ENCODE results near the gene EVC2. TPM values are rescaled to one million over a fixed set of nuclear protein-coding genes. Genes with fewer than 3 reads are reported as not detected.

Gene EVC2
- polyA plus RNA-seq, 3 donors: 0.04 to 0.12 (median 0.08) TPM

- no peaks in the 10 kb centered on the region for H3K4me1 ChIP-seq (ENCODE audit: control insufficient read depth in 1 of 2, insufficient read depth in 2 of 2, low read length in 2 of 2)
- no peaks in the 10 kb centered on the region for H3K9me3 ChIP-seq (replicated peaks in 1 of 2; ENCODE audit: control insufficient read depth in 1 of 2, insufficient read depth in 1 of 2, low read length in 2 of 2)
- H3K4me3 ChIP-seq (replicated peaks in 1 of 3; ENCODE audit: low read depth in 2 of 3, low read length in 3 of 3): no peak overlapping the region
- TF ChIP-seq CTCF (IDR thresholded peaks at IDR 0.05): no peak
- H3K9me3 Mint-ChIP-seq: peaks cover 0 to 2% (median 0%) of the 10 kb centered on the region in 7 donors
- H3K36me3 Mint-ChIP-seq: no peaks in the 10 kb centered on the region
- H3K27ac Mint-ChIP-seq: no peak overlapping the region
- H3K27me3 Mint-ChIP-seq (ENCODE audit: low read depth in 3 of 3): peaks cover 0 to 4% (median 2%) of the 10 kb centered on the region in 3 donors
- no peak overlapping the region for H3K27ac ChIP-seq (ENCODE audit: low read depth in 1 of 2, low read length in 2 of 2)
- H3K9ac ChIP-seq (ENCODE audit: insufficient read depth, low read length, poor library complexity, severe bottlenecking): no peak overlapping the region
- no peaks in the 10 kb centered on the region for H3K36me3 ChIP-seq (replicated peaks in 1 of 2; ENCODE audit: control insufficient read depth in 1 of 2, insufficient read depth in 2 of 2, low read length in 2 of 2)
- no peaks in the 10 kb centered on the region for H3K27me3 ChIP-seq (ENCODE audit: control insufficient read depth in 2 of 2, insufficient read depth in 2 of 2, low read length in 2 of 2)
- no peak overlapping the region for H2AFZ ChIP-seq (ENCODE audit: insufficient read depth, low read depth, low read length, poor library complexity, severe bottlenecking)
- H3K4me3 Mint-ChIP-seq: no peak overlapping the region
- H3K4me2 ChIP-seq (replicated peaks; ENCODE audit: extremely low read depth, low read length, poor library complexity, severe bottlenecking): no peak overlapping the region
- WGBS (ENCODE audit: insufficient coverage): 85% methylated on average over 1 of the region's 1 CpG
- intact Hi-C loops (cut with micrococcal nuclease): no loop called here
- H3K79me2 ChIP-seq (ENCODE audit: insufficient read depth, low read length): no peaks in the 10 kb centered on the region
- DNase-seq: no peak
- no peaks in the 10 kb centered on the region for H3K4me1 Mint-ChIP-seq
- H4K20me1 ChIP-seq (ENCODE audit: insufficient read depth, low read length): no peaks in the 10 kb centered on the region
These were observed 48.2 kb downstream of the EVC2 start for GRCh38 chr4:5660185-5660584.

DNA sequence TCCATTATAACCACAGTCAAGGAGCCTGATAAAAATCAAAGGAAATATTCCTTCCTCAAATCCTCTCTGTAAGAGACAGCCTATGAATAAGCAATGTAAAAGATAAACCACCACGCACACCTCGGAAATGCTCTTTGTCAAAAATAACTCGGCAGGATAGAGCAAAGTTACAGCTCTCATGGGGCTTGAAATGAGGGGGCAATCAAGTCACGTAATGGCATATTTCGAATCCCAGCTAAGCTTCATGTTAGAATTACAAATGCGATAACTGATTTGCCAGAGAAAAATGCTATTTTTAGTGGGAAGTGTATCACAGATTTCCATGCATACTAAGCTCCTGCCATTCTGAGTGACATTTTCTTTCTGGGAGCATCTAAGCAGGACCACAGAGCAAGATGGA, 49.4 kb downstream of the EVC2 start:
- Histone ChIP-seq H4K20me1 (ENCODE audit: insufficient read depth, low read length) (no peaks in the 10 kb centered on the region), H3K27me3 (ENCODE audit: control insufficient read depth in 2 of 2, insufficient read depth in 2 of 2, low read length in 2 of 2) (no peaks in the 10 kb centered on the region), H3K9me3 (replicated peaks in 1 of 2; ENCODE audit: control insufficient read depth in 1 of 2, insufficient read depth in 1 of 2, low read length in 2 of 2) (no peaks in the 10 kb centered on the region), H3K27ac (ENCODE audit: low read depth in 1 of 2, low read length in 2 of 2) (no peak overlapping the region), H3K79me2 (ENCODE audit: insufficient read depth, low read length) (no peaks in the 10 kb centered on the region), H2AFZ (ENCODE audit: insufficient read depth, low read depth, low read length, poor library complexity, severe bottlenecking) (no peak overlapping the region), H3K4me1 (ENCODE audit: control insufficient read depth in 1 of 2, insufficient read depth in 2 of 2, low read length in 2 of 2) (no peaks in the 10 kb centered on the region), H3K4me2 (replicated peaks; ENCODE audit: extremely low read depth, low read length, poor library complexity, severe bottlenecking) (no peak overlapping the region), H3K4me3 (replicated peaks in 1 of 3; ENCODE audit: low read depth in 2 of 3, low read length in 3 of 3) (no peak overlapping the region), H3K9ac (ENCODE audit: insufficient read depth, low read length, poor library complexity, severe bottlenecking) (no peak overlapping the region), H3K36me3 (replicated peaks in 1 of 2; ENCODE audit: control insufficient read depth in 1 of 2, insufficient read depth in 2 of 2, low read length in 2 of 2) (no peaks in the 10 kb centered on the region)
- no peak overlapping the region for H3K4me3 Mint-ChIP-seq
- H3K9me3 Mint-ChIP-seq: peaks cover 0 to 2% (median 0%) of the 10 kb centered on the region in 7 donors
- H3K27ac Mint-ChIP-seq: no peak overlapping the region
- H3K27me3 Mint-ChIP-seq (ENCODE audit: low read depth in 3 of 3): peaks cover 0 to 4% (median 2%) of the 10 kb centered on the region in 3 donors
- no peak for TF ChIP-seq CTCF (IDR thresholded peaks at IDR 0.05)
- no peaks in the 10 kb centered on the region for H3K36me3 Mint-ChIP-seq
- no peak for DNase-seq
- H3K4me1 Mint-ChIP-seq: no peaks in the 10 kb centered on the region
- WGBS (ENCODE audit: insufficient coverage): 96% methylated on average over 6 of the region's 6 CpGs
- intact Hi-C loops (cut with micrococcal nuclease): no loop called here
